Right lobe of liver (tissue), 4 donors: ENCODE results near the gene KDM2B.

Experiments
- POLR2A ChIP-seq: fragments of 450-650 bp; IDR thresholded peaks from one replicate; pipeline ENCODE4 v1.6.1; 2017; ENCODE audit warnings: antibody characterized with exemption, mild to moderate bottlenecking
- TF ChIP-seq, protein P1 (sequence below), 4 donors: fragments of 200-600 bp in 3 of 4; fragments of 450-650 bp in 1 of 4; IDR thresholded peaks; one replicate each; pipeline versions ENCODE4 v1.5.1 to v1.8.0; 2016 to 2022; ENCODE audit warnings: antibody characterized with exemption in 4 of 4, mild to moderate bottlenecking in 2 of 4
- donor health status: DM: no; HTN: no; CAD: no.
- donor health status: DM: no; HTN: no; CAD: no.
- donor health status: DM: no; HTN: yes; CAD: no.

DNA sequence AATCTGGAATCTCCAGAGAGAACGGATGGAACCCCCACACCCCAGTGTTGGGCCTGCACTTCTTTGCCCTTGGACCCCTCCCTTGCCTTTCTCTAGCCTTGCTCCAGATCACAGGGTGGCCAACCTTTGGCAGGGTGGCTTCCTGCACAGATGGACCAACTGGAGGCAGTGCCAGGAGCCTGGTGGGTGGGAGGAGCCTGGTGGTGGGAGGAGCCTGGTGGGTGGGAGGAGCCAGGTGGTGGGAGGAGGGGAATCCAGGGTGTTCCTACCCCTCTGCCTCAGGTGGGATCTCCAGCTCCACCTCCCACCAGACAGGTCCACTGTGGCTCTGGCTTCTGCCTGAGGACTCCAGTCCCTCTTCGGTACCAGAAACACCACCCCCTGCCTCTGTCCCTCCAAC lies 30.5 kb upstream of the KDM2B start:
- TF ChIP-seq, protein P1, sequence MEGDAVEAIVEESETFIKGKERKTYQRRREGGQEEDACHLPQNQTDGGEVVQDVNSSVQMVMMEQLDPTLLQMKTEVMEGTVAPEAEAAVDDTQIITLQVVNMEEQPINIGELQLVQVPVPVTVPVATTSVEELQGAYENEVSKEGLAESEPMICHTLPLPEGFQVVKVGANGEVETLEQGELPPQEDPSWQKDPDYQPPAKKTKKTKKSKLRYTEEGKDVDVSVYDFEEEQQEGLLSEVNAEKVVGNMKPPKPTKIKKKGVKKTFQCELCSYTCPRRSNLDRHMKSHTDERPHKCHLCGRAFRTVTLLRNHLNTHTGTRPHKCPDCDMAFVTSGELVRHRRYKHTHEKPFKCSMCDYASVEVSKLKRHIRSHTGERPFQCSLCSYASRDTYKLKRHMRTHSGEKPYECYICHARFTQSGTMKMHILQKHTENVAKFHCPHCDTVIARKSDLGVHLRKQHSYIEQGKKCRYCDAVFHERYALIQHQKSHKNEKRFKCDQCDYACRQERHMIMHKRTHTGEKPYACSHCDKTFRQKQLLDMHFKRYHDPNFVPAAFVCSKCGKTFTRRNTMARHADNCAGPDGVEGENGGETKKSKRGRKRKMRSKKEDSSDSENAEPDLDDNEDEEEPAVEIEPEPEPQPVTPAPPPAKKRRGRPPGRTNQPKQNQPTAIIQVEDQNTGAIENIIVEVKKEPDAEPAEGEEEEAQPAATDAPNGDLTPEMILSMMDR (IDR thresholded peaks at IDR 0.05) = no peak
- no peak for TF ChIP-seq POLR2A
